WTC11 (cell line): ENCODE results near the gene LRP1.

Source experiments
- ATF3 ChIP-seq: sonication (generic); formaldehyde crosslinking; conservative IDR thresholded peaks from 2 replicates; pipeline ENCODE4 v1.8.1; 2022; ENCODE audit warnings: mild to moderate bottlenecking, missing genetic modification reagents
- MAX ChIP-seq: sonication (generic); formaldehyde crosslinking; IDR thresholded peaks from 2 replicates; pipeline ENCODE4 v1.8.0; 2022; ENCODE audit warnings: mild to moderate bottlenecking, missing genetic modification reagents
- TF ChIP-seq, protein P1 (sequence below): fragments of 200-600 bp; IDR thresholded peaks from 2 replicates; pipeline ENCODE4 v1.8.0; 2022; ENCODE audit warnings: antibody characterized with exemption

- TF ChIP-seq, protein P1, sequence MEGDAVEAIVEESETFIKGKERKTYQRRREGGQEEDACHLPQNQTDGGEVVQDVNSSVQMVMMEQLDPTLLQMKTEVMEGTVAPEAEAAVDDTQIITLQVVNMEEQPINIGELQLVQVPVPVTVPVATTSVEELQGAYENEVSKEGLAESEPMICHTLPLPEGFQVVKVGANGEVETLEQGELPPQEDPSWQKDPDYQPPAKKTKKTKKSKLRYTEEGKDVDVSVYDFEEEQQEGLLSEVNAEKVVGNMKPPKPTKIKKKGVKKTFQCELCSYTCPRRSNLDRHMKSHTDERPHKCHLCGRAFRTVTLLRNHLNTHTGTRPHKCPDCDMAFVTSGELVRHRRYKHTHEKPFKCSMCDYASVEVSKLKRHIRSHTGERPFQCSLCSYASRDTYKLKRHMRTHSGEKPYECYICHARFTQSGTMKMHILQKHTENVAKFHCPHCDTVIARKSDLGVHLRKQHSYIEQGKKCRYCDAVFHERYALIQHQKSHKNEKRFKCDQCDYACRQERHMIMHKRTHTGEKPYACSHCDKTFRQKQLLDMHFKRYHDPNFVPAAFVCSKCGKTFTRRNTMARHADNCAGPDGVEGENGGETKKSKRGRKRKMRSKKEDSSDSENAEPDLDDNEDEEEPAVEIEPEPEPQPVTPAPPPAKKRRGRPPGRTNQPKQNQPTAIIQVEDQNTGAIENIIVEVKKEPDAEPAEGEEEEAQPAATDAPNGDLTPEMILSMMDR = no peak
- no peak for TF ChIP-seq MAX (CRISPR knock-in tag)
- no peak for TF ChIP-seq ATF3 (CRISPR knock-in tag)
Observed at GRCh38 chr12:57135527-57136326, 7.4 kb downstream of the LRP1 start.
